OCI-LY1 (cell line): ENCODE results near the gene ROCK1.

Source experiments
- H2AFZ ChIP-seq: fragments of 200-600 bp; sonication (generic), shearing (Covaris generic); 2 replicates; pipeline ENCODE4 v1.6.0; 2014; ENCODE audit warnings: antibody characterized with exemption, mild to moderate bottlenecking, low read length
- H3F3A ChIP-seq: fragments of 200-600 bp; sonication (generic), shearing (Covaris generic); 2 replicates; pipeline ENCODE4 v1.6.0; 2014; ENCODE audit warnings: mild to moderate bottlenecking, antibody characterized with exemption, low read length, moderate library complexity; ENCODE audit not compliant: insufficient read depth
- H3K27ac ChIP-seq: fragments of 200-600 bp; sonication (generic); 2 replicates; pipeline ENCODE4 v1.5.1; 2014; ENCODE audit warnings: low read length, mixed run types, mild to moderate bottlenecking, low read depth; ENCODE audit not compliant: poor library complexity, severe bottlenecking
- H3K27me3 ChIP-seq: fragments of 200-600 bp; sonication (generic); 2 replicates; pipeline ENCODE4 v1.6.0; 2014; ENCODE audit warnings: antibody characterized with exemption, mild to moderate bottlenecking, low read length, moderate library complexity; ENCODE audit not compliant: insufficient read depth
- H3K36me3 ChIP-seq: fragments of 200-600 bp; sonication (generic); 2 replicates; pipeline ENCODE4 v1.6.1; 2014; ENCODE audit warnings: mild to moderate bottlenecking, antibody characterized with exemption, low read length, moderate library complexity, mixed read lengths; ENCODE audit not compliant: insufficient read depth
- H3K4me1 ChIP-seq: fragments of 200-600 bp; sonication (generic); 2 replicates; pipeline ENCODE4 v1.5.1; 2014; ENCODE audit warnings: mild to moderate bottlenecking, low read length, moderate library complexity; ENCODE audit not compliant: insufficient read depth, severe bottlenecking
- H3K4me2 ChIP-seq: fragments of 200-600 bp; sonication (generic), shearing (Covaris generic); 2 replicates; pipeline ENCODE4 v1.6.1; 2014; ENCODE audit warnings: low read length
- H3K4me3 ChIP-seq: fragments of 200-600 bp; sonication (generic); 2 replicates; pipeline ENCODE4 v1.5.1; 2014; ENCODE audit warnings: low read length, low read depth, mild to moderate bottlenecking, mixed read lengths; ENCODE audit not compliant: poor library complexity, severe bottlenecking
- H3K79me2 ChIP-seq: fragments of 200-600 bp; shearing (Covaris generic); 2 replicates; pipeline ENCODE4 v1.6.1; 2016; ENCODE audit warnings: mixed run types, low read length, mixed read lengths; ENCODE audit not compliant: insufficient read depth
- H3K9ac ChIP-seq: fragments of 200-600 bp; sonication (generic), shearing (Covaris generic); 2 replicates; pipeline ENCODE4 v1.6.1; 2014; ENCODE audit warnings: mild to moderate bottlenecking, low read length, mixed read lengths
- H3K9me2 ChIP-seq: fragments of 200-600 bp; sonication (generic), shearing (Covaris generic); 2 replicates; pipeline ENCODE4 v1.6.1; 2014; ENCODE audit warnings: low read depth, mild to moderate bottlenecking, low read length, mixed read lengths
- H3K9me3 ChIP-seq: fragments of 200-600 bp; shearing (Covaris generic); 2 replicates; pipeline ENCODE4 v1.6.1; 2014; ENCODE audit warnings: low read length, mixed read lengths
- H4K20me1 ChIP-seq: fragments of 200-600 bp; sonication (generic), shearing (Covaris generic); 2 replicates; pipeline ENCODE4 v1.6.0; 2016; ENCODE audit warnings: mild to moderate bottlenecking, low read length; ENCODE audit not compliant: insufficient read depth
- CTCF ChIP-seq: fragments of 200-600 bp; sonication (generic), shearing (Covaris generic); IDR thresholded peaks from 2 replicates; pipeline ENCODE4 v1.5.1; 2017; ENCODE audit warnings: mild to moderate bottlenecking, antibody characterized with exemption, low read length, moderate library complexity, mixed read lengths
- EZH2 ChIP-seq: fragments of 200-600 bp; sonication (generic), shearing (Covaris generic); IDR thresholded peaks from 2 replicates; pipeline ENCODE4 v1.8.0; 2017; ENCODE audit warnings: borderline replicate concordance, mixed run types, mild to moderate bottlenecking, antibody characterized with exemption, low read length, moderate library complexity, mixed read lengths

ROCK1 gene

GRCh38 chr18:21134895-21135294 is 23.3 kb upstream of the ROCK1 start:
- Histone ChIP-seq H3K79me2 (no peaks in the 10 kb centered on the region), H3K4me2 (no peak overlapping the region), H3K9me2 (no peaks in the 10 kb centered on the region), H3K9me3 (no peaks in the 10 kb centered on the region), H3K4me1 (no peaks in the 10 kb centered on the region), H3K27ac (no peak overlapping the region), H3F3A (no peaks in the 10 kb centered on the region), H4K20me1 (no peaks in the 10 kb centered on the region), H3K36me3 (no peaks in the 10 kb centered on the region; the same call in 1 of the 2 replicates), H3K27me3 (no peaks in the 10 kb centered on the region), H3K9ac (no peak overlapping the region), H3K4me3 (no peak overlapping the region), H2AFZ (no peak overlapping the region)
- TF ChIP-seq CTCF (peak; percentile 48), EZH2 (no peak)

- Histone ChIP-seq H3K4me2 (no peak overlapping the region), H3K4me3 (no peak overlapping the region), H3K27me3 (no peaks in the 10 kb centered on the region), H3K36me3 (no peaks in the 10 kb centered on the region), H3F3A (no peaks in the 10 kb centered on the region), H3K79me2 (no peaks in the 10 kb centered on the region), H3K27ac (no peak overlapping the region), H3K9me3 (no peaks in the 10 kb centered on the region), H2AFZ (no peak overlapping the region), H3K9ac (no peak overlapping the region), H3K4me1 (no peaks in the 10 kb centered on the region), H3K9me2 (no peaks in the 10 kb centered on the region), H4K20me1 (no peaks in the 10 kb centered on the region)
- no peak for TF ChIP-seq CTCF
- TF ChIP-seq EZH2: no peak
Observed at GRCh38 chr18:21132398-21132918, 20.8 kb upstream of the ROCK1 start.

GRCh38 chr18:21131698-21132227 is 20.1 kb upstream of the ROCK1 start:
- no peak overlapping the region for H3K9ac ChIP-seq
- no peaks in the 10 kb centered on the region for H3K9me2 ChIP-seq
- no peak overlapping the region for H3K4me3 ChIP-seq
- no peaks in the 10 kb centered on the region for H3K36me3 ChIP-seq
- no peaks in the 10 kb centered on the region for H3F3A ChIP-seq
- no peaks in the 10 kb centered on the region for H3K27me3 ChIP-seq
- TF ChIP-seq CTCF: no peak
- no peak for TF ChIP-seq EZH2
- H3K27ac ChIP-seq: no peak overlapping the region
- H3K9me3 ChIP-seq: no peaks in the 10 kb centered on the region
- H3K4me1 ChIP-seq: no peaks in the 10 kb centered on the region
- H4K20me1 ChIP-seq: no peaks in the 10 kb centered on the region
- no peaks in the 10 kb centered on the region for H3K79me2 ChIP-seq
- no peak overlapping the region for H2AFZ ChIP-seq
- H3K4me2 ChIP-seq: no peak overlapping the region
